ENCODE data around the gene B4GALT6. TPM values are rescaled to one million over a fixed set of nuclear protein-coding genes. Genes with fewer than 3 reads are reported as not detected.

B4GALT6 gene
- total RNA-seq, 1 donor from 2014 or later = 12.2 TPM

DNA sequence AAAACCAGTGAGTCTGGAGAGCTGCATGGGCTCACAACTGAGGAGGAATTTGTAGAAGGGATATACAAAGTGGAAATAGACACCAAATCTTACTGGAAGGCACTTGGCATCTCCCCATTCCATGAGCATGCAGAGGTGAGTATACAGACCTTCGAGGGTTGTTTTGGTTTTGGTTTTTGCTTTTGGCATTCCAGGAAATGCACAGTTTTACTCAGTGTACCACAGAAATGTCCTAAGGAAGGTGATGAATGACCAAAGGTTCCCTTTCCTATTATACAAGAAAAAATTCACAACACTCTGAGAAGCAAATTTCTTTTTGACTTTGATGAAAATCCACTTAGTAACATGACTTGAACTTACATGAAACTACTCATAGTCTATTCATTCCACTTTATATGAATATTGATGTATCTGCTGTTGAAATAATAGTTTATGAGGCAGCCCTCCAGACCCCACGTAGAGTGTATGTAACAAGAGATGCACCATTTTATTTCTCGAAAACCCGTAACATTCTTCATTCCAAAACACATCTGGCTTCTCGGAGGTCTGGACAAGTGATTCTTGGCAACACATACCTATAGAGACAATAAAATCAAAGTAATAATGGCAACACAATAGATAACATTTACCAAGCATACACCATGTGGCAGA, 89.1 kb downstream of the B4GALT6 start:
- no peak overlapping the region for H3K27ac Mint-ChIP-seq (ENCODE audit: unreplicated experiment)

DNA sequence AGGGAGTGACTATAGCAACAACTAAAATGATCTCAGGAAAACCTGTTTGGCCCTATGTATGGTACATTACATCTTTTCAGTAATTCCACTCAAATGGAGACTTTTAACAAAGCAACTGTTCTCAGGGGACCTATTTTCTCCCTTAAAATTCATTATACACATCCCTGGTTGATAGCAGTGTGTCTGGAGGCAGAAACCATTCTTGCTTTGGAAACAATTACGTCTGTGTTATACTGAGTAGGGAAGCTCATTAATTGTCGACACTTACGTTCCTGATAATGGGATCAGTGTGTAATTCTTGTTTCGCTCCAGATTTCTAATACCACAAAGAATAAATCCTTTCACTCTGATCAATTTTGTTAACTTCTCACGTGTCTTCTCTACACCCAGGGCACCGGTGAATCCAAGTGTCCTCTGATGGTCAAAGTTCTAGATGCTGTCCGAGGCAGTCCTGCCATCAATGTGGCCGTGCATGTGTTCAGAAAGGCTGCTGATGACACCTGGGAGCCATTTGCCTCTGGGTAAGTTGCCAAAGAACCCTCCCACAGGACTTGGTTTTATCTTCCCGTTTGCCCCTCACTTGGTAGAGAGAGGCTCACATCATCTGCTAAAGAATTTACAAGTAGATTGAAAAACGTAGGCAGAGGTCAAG, 91.7 kb downstream of the B4GALT6 start:
- Mint-ChIP-seq H3K27me3 (ENCODE audit: low read depth) (no peaks in the 10 kb centered on the region), H3K9me3 (ENCODE audit: low read depth) (peaks cover 2% of the 10 kb centered on the region), H3K4me3 (ENCODE audit: unreplicated experiment) (no peak overlapping the region), H3K27ac (ENCODE audit: unreplicated experiment) (no peak overlapping the region), H3K36me3 (ENCODE audit: low read depth) (no peaks in the 10 kb centered on the region), H3K4me1 (ENCODE audit: low read depth) (peaks cover 14% of the 10 kb centered on the region)
- no peak for DNase-seq (ENCODE audit: low spot score)
- TF ChIP-seq, protein P1, sequence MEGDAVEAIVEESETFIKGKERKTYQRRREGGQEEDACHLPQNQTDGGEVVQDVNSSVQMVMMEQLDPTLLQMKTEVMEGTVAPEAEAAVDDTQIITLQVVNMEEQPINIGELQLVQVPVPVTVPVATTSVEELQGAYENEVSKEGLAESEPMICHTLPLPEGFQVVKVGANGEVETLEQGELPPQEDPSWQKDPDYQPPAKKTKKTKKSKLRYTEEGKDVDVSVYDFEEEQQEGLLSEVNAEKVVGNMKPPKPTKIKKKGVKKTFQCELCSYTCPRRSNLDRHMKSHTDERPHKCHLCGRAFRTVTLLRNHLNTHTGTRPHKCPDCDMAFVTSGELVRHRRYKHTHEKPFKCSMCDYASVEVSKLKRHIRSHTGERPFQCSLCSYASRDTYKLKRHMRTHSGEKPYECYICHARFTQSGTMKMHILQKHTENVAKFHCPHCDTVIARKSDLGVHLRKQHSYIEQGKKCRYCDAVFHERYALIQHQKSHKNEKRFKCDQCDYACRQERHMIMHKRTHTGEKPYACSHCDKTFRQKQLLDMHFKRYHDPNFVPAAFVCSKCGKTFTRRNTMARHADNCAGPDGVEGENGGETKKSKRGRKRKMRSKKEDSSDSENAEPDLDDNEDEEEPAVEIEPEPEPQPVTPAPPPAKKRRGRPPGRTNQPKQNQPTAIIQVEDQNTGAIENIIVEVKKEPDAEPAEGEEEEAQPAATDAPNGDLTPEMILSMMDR (IDR thresholded peaks at IDR 0.05) = no peak

More for the DNA sequence above, 89.1 kb downstream of the B4GALT6 start:
- no peaks in the 10 kb centered on the region for H3K36me3 Mint-ChIP-seq (ENCODE audit: low read depth)
- DNase-seq (ENCODE audit: low spot score) = no peak
- H3K27me3 Mint-ChIP-seq (ENCODE audit: low read depth) = no peaks in the 10 kb centered on the region
- peaks cover 2% of the 10 kb centered on the region for H3K9me3 Mint-ChIP-seq (ENCODE audit: low read depth)
- peaks cover 14% of the 10 kb centered on the region for H3K4me1 Mint-ChIP-seq (ENCODE audit: low read depth)
- H3K4me3 Mint-ChIP-seq (ENCODE audit: unreplicated experiment) = no peak overlapping the region
- TF ChIP-seq, protein P1 (IDR thresholded peaks at IDR 0.05) = no peak

DNA sequence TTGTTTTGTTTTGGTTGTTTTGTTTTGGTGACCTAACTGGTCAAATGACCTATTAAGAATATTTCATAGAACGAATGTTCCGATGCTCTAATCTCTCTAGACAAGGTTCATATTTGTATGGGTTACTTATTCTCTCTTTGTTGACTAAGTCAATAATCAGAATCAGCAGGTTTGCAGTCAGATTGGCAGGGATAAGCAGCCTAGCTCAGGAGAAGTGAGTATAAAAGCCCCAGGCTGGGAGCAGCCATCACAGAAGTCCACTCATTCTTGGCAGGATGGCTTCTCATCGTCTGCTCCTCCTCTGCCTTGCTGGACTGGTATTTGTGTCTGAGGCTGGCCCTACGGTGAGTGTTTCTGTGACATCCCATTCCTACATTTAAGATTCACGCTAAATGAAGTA, 92.8 kb downstream of the B4GALT6 start, which contains the start of gene TTR:
TTR (plus strand) TSS at position 250 of the 400 bp plus-strand sequence; CDS start at position 276, 26 bp downstream.
- DNase-seq (ENCODE audit: low spot score) = no peak
- Mint-ChIP-seq H3K4me3 (ENCODE audit: unreplicated experiment) (no peak within 1 kb of the TSS), H3K9me3 (ENCODE audit: low read depth) (peaks cover 2% of the 10 kb centered on the region), H3K27ac (ENCODE audit: unreplicated experiment) (no peak within 1 kb of the TSS), H3K36me3 (ENCODE audit: low read depth) (no peaks in the 10 kb centered on the region), H3K27me3 (ENCODE audit: low read depth) (no peaks in the 10 kb centered on the region), H3K4me1 (ENCODE audit: low read depth) (peaks cover 14% of the 10 kb centered on the region)
- TF ChIP-seq, protein P1 (IDR thresholded peaks at IDR 0.05) = no peak

DNA sequence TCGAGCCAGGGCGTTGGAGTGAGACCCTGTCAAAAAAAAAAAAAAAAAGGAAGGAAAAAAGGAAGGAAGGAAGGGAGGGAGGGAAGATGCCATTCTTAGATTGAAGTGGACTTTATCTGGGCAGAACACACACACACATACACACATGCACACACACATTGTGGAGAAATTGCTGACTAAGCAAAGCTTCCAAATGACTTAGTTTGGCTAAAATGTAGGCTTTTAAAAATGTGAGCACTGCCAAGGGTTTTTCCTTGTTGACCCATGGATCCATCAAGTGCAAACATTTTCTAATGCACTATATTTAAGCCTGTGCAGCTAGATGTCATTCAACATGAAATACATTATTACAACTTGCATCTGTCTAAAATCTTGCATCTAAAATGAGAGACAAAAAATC, 93.3 kb downstream of the B4GALT6 start:
- peaks cover 2% of the 10 kb centered on the region for H3K9me3 Mint-ChIP-seq (ENCODE audit: low read depth)
- H3K27ac Mint-ChIP-seq (ENCODE audit: unreplicated experiment) = no peak overlapping the region
- no peaks in the 10 kb centered on the region for H3K36me3 Mint-ChIP-seq (ENCODE audit: low read depth)
- H3K27me3 Mint-ChIP-seq (ENCODE audit: low read depth) = no peaks in the 10 kb centered on the region
- H3K4me1 Mint-ChIP-seq (ENCODE audit: low read depth) = peaks cover 9% of the 10 kb centered on the region
- no peak for DNase-seq (ENCODE audit: low spot score)
- no peak overlapping the region for H3K4me3 Mint-ChIP-seq (ENCODE audit: unreplicated experiment)
- TF ChIP-seq, protein P1 (IDR thresholded peaks at IDR 0.05) = no peak

DNA sequence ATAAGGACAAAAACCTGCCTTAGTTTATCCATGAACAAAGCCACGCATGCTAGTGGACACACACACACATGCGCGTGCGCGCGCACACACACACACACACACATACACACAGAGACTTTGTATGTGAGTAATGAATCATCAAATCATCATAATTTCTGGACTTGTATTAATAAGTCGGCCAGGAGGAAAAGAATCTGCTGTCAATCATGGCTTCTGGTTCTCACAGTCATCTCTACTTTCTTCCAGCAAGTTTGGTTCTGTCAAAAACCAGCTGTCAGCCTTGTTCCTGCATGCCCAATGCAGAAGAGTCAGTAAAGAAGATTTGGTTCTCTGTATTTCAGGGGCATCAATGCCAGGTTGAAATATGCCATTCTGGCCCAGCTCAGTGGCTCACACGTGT, 93.8 kb downstream of the B4GALT6 start:
- no peaks in the 10 kb centered on the region for H3K27me3 Mint-ChIP-seq (ENCODE audit: low read depth)
- H3K4me1 Mint-ChIP-seq (ENCODE audit: low read depth) = peaks cover 6% of the 10 kb centered on the region
- no peak for DNase-seq (ENCODE audit: low spot score)
- TF ChIP-seq, protein P1 (IDR thresholded peaks at IDR 0.05) = no peak
- H3K9me3 Mint-ChIP-seq (ENCODE audit: low read depth) = peaks cover 2% of the 10 kb centered on the region
- H3K4me3 Mint-ChIP-seq (ENCODE audit: unreplicated experiment) = no peak overlapping the region
- H3K27ac Mint-ChIP-seq (ENCODE audit: unreplicated experiment) = no peak overlapping the region
- H3K36me3 Mint-ChIP-seq (ENCODE audit: low read depth) = no peaks in the 10 kb centered on the region
